HuH-7 (cell line): Measurements from ENCODE around the gene SERPINF2.
A peak's percentile ranks its signal among the peaks of the same experiment; 100 is the strongest.
"Not testable (repeated sequence)": the region's sequence is repeated elsewhere in the genome, so short reads cannot be mapped to it uniquely, and the experiment has no call there.

Source experiments
- DNase-seq: peaks from one replicate; pipeline ENCODE4 v3.0.0; 2011; ENCODE audit warnings: low spot score

The SERPINF2 gene

GRCh38 chr17:1762901-1763898 lies 20.5 kb downstream of the SERPINF2 start:
- DNase-seq, result peak; percentile 46

- DNase-seq, result no peak
Measured at GRCh38 chr17:1764284-1764683, 21.6 kb downstream of the SERPINF2 start.

GRCh38 chr17:1764705-1765104 lies 22.0 kb downstream of the SERPINF2 start:
- not testable (repeated sequence) for DNase-seq

- DNase-seq, result no peak
Measured at GRCh38 chr17:1765576-1765975, 22.9 kb downstream of the SERPINF2 start.

DNA sequence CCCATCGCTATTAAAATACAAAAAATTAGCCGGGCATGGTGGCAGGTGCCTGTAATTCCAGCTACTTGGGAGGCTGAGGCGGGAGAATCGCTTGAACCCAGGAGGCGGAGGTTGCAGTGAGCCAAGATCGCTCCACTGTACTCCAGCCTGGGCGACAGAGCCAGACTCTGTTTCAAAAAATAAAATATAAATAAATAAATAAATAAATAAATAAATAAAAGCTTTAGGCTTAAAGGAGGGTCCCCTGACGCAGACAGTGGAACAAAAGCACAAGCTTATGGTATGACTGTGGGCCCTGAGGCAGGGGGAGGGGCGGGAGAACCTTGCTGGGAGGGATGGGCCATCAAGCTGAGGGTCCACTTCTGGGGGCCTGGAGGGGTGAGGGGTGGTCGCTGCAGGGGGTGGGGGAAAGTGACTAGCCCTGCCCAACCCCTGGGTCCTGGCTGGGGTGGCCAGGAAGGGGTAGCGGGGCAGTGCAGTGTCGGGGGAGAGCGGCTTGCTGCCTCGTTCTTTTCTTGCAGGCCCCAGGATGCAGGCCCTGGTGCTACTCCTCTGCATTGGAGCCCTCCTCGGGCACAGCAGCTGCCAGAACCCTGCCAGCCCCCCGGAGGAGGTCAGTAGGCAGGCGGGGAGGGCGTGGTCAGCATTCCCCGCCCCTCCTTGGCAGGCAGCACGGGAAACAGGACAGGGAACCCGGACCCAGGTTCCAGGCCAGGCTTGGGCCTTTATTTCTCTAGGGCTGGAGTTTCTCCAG lies 23.9 kb downstream of the SERPINF2 start:
- no peak for DNase-seq

- DNase-seq, result no peak
Measured at GRCh38 chr17:1767358-1767757, 24.7 kb downstream of the SERPINF2 start.

GRCh38 chr17:1769822-1770477 lies 27.3 kb downstream of the SERPINF2 start:
- no peak for DNase-seq

DNA sequence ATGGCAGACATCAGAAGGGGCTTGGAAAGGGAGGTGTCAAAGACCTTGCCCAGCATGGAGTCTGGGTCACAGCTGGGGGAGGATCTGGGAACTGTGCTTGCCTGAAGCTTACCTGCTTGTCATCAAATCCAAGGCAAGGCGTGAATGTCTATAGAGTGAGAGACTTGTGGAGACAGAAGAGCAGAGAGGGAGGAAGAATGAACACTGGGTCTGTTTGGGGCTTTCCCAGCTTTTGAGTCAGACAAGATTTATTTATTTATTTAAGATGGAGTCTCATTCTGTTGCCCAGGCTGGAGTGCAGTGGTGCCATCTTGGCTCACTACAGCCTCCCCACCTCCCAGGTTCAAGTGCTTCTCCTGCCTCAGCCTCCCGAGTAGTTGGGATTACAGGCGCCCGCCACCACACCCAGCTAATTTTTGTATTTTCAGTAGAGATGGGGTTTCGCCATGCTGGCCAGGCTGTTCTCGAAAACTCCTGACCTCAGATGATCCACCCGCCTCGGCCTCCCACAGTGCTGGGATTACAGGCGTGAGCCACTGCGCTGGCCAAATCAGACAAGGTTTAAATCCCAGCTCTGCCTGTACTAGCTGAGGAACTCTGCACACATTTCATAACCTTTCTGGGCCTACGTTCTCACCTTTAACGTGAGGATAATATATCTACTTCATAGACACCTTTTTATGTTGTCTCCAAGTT lies 30.5 kb downstream of the SERPINF2 start:
- DNase-seq, result not testable (repeated sequence)

DNA sequence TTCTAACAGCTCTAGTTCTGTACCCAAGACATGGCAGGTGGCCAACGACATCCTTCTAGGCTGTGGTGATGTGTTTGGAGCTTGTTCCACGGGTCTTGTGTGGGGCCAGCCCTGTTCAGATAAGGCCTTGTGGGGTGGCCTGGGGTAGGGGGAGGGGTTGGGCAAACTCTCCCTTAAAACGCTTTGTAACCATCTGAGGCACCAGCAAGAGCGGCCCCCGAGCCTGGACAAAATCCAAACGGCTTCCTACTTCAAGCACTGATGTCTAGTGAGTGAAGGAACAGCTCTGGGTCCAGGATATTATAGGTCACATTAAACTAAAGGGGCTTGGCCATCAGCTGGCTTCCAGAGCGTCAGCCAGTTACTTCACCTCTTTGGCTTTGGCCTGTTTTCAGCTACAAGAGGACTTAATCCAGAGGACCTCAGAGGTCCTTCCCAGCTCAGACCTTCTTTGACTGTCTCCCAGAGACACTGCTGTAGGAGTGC lies 31.1 kb downstream of the SERPINF2 start:
- DNase-seq, result no peak

DNA sequence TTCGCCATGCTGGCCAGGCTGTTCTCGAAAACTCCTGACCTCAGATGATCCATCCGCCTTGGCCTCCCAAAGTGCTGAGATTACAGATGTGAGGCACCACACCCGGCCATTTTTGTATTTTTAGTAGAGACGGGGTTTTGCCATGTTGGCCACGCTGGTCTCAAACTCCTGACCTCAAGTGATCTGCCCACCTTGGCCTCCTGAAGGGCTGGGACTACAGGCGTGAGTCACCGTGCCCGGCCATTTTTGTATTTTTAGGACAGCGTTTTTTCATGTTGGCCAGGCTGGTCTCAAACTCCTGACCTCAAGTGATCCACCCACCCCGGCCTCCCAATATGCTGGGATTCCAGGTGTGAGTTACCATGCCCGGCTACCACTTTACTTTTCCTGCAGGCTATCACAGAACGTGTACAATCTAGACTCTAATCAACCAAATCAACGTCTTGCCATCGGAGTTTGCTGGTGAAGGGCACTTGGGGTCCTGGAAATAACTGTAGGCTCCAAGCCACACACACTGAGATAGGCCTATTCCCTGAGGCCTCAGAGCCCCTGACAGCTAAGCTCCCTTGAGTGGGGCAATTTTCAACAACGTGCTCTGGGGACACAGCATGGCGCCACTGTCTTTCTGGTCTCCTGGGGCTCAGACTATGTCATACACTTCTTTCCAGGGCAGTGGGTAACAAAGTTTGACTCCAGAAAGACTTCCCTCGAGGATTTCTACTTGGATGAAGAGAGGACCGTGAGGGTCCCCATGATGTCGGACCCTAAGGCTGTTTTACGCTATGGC lies 31.9 kb downstream of the SERPINF2 start:
- DNase-seq, result no peak

- DNase-seq, result no peak
Measured at GRCh38 chr17:1776328-1776727, 33.7 kb downstream of the SERPINF2 start.

- no peak for DNase-seq
Measured at GRCh38 chr17:1776857-1777256, 34.2 kb downstream of the SERPINF2 start.

DNA sequence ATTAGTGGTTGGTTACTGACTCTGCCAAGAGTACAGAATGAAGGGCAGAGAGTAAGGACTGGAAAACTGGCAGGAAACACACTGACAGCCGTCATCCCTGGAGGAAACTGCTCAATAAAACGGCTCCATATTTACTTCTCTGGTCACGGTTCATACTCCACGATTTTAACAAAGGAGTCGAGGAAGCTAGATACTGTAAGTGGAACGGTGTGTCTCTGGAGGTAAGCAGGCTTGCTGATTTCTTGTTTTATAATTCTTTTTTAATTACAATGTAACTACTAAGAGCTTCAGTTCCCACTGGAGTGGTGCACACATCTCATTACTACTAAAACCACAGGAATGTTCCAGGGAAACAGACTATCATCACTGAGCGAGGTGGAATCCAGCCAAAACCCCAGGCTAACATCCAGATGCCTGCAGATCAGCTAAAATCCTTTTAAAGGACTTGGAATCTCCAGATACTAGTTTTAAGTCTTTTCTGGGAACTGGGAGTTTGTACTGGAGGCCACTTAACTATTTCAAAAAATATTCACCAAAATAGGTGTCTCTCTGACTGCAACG lies 37.0 kb downstream of the SERPINF2 start:
- no peak for DNase-seq

GRCh38 chr17:1782171-1782567 lies 39.5 kb downstream of the SERPINF2 start:
- no peak for DNase-seq

GRCh38 chr17:1783271-1783670 lies 40.6 kb downstream of the SERPINF2 start:
- DNase-seq, result no peak

DNA sequence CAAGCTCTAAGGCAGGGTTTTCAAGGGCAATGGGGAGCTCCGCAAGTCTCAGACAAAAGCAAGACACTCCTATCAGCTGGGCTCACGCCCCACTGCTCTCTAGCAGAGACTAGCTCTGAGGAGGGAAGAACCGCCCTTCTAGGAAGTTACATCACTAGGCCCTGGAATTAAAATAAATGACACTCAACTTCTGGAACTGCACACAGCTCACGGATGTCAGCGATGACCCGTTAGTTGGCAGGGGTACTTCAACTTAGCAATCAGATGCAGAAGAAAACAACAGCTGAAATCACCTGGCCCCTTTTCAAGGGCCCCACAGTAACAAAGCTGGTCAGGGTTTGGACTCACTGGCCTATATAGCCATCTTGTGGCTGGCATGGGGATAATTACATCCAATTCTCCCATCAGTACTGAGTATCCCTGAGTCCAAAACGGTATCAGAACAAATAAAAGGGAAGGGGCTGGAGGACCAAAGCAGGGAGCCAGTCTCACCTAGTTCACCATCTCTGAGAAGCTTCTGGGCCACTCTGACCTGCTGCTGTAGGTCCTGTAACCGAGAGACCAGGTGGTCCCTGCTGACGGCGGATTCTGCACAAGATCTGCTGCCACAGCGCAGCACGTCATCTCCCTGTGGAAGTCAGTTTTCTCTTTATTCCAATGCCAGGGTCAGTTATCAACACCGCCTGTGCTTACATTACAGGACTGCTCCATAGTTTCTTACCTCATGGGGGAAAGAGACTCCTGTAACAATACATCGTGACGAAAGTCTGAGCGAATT lies 41.4 kb downstream of the SERPINF2 start:
- DNase-seq, result peak; percentile 76

- no peak for DNase-seq
Measured at GRCh38 chr17:1785930-1786329, 43.3 kb downstream of the SERPINF2 start.

DNA sequence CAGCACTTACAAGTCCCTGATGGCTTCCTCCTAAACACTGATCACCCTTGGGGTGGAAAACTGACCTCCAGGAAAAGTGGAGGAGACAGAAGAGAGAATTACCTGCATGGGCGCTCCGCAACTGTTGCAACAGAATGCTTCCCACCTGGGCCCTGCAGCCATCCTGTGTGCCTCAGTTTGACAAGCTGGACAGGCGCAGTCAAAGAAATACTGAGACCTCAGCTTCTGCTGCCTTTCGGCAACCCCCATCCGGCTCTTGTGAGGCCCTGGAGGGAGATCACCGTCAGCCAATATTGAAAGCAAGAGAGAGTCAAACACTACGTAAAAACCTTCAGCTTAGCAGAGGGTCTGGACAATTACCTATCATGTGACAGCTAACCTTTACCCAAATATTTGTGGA lies 44.0 kb downstream of the SERPINF2 start:
- no peak for DNase-seq

DNA sequence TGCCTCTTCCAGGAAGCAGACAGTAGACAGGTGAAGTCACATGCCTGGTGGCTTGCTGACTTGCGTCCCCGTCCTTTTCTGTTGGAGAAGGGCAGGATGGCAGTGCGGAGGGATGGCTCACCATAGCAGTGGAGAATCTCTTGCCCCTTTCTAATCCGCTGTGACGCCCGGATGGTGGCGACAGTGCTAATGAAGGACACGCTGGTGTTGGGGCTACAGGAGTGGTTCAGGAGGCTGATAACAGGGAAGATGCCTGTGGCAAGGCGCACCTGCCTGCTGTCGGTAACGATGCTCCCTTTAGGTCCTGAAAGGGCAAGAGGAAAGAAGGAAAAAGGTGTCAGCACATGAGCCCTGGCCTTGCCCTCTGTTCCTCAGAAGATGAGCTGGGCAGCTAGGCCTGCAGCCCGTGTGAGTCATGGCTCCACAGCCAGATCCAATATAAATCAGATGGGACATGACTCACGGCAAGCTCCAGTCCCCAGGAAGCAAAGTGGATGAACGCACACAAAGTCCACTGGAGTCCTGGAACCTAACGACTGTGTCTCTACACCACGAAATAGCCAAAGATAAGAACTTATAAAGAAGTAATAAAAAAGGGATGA lies 44.7 kb downstream of the SERPINF2 start:
- no peak for DNase-seq
